ENCODE data around the gene RFXANK.

Gene RFXANK

GRCh38 chr19:19232261-19232721 lies 40.2 kb downstream of the RFXANK start:
- no peak for DNase-seq (ENCODE audit: low read depth)

- no peak for DNase-seq (ENCODE audit: low read depth)
These were observed 42.3 kb downstream of the RFXANK start for GRCh38 chr19:19234220-19234816.

GRCh38 chr19:19236173-19236572 lies 44.1 kb downstream of the RFXANK start:
- DNase-seq (ENCODE audit: low read depth) = no peak

GRCh38 chr19:19238126-19238894 lies 46.3 kb downstream of the RFXANK start:
- DNase-seq (ENCODE audit: low read depth) = no peak

- DNase-seq (ENCODE audit: low read depth) = no peak
These were observed 47.6 kb downstream of the RFXANK start for GRCh38 chr19:19239675-19240074.

GRCh38 chr19:19240476-19240875 lies 48.4 kb downstream of the RFXANK start:
- no peak for DNase-seq (ENCODE audit: low read depth)

- DNase-seq (ENCODE audit: low read depth) = no peak
These were observed 58.2 kb downstream of the RFXANK start for GRCh38 chr19:19250196-19250801.

Measured in T-helper 22 cell (primary cell).